Ovary (tissue), 9 donors: ENCODE data around the gene SETDB1. TPM values are rescaled to one million over a fixed set of nuclear protein-coding genes. Genes with fewer than 3 reads are reported as not detected.
"Not testable (repeated sequence)": the region's sequence is repeated elsewhere in the genome, so short reads cannot be mapped to it uniquely, and the experiment has no call there.

Source experiments
- DNase-seq, 5 donors: peaks; one replicate each; pipeline ENCODE4 v3.0.0-alpha.2; 2019 to 2020
- H3K27ac ChIP-seq, 2 donors: fragments of 200-600 bp; one replicate each; pipeline versions ENCODE4 v1.5.1 to v1.8.0; 2019 to 2022
- H3K27me3 ChIP-seq: fragments of 200-600 bp; one replicate; pipeline ENCODE4 v1.8.0; 2022
- H3K36me3 ChIP-seq: fragments of 200-600 bp; sonication (generic); one replicate; pipeline ENCODE4 v1.5.1; 2019
- H3K4me1 ChIP-seq: one replicate; pipeline ENCODE4 v1.8.1; 2013; ENCODE audit warnings: mild to moderate bottlenecking, moderate library complexity; ENCODE audit not compliant: insufficient read depth
- H3K4me3 ChIP-seq: fragments of 200-600 bp; sonication (generic); one replicate; pipeline ENCODE4 v1.5.1; 2017
- H3K9me3 ChIP-seq, 2 donors: fragments of 200-600 bp in 1 of 2; sonication (generic) in 1 of 2; one replicate each; pipeline versions ENCODE4 v1.5.1 to v1.8.1; 2013 to 2019; ENCODE audit warnings: mild to moderate bottlenecking in 1 of 2, moderate library complexity in 1 of 2
- EP300 ChIP-seq: sonication (generic); formaldehyde crosslinking; IDR thresholded peaks from one replicate; pipeline ENCODE4 v1.6.1; 2017; ENCODE audit warnings: antibody characterized with exemption
- POLR2A ChIP-seq: fragments of 450-650 bp; IDR thresholded peaks from one replicate; pipeline ENCODE4 v1.6.1; 2017; ENCODE audit warnings: antibody characterized with exemption, mild to moderate bottlenecking, moderate library complexity
- WGBS, 3 donors: extraction: QIAGEN DNeasy Blood & Tissue Kit in 1 of 3; methylation state at CpG; one replicate each; pipeline versions ENCODE4 v1.1.5 to v1.1.7; 2013 to 2017; 5-methylcytosine and 5-hydroxymethylcytosine counted together
- intact Hi-C, 4 donors: fragments of 100-400 bp; cut with DNase I; formaldehyde crosslinking; loops; one replicate each; pipeline versions ENCODE4 v1.11.0 to v1.15.1; 2022 to 2023
- polyA plus RNA-seq, 2 donors: library from polyadenylated mRNA; stranded (reverse); fragments of 200-250 nt in 1 of 2; fragments of 350-450 nt in 1 of 2; fragmentation: Illumina TruSeq in 1 of 2; extraction: RNeasy Lipid Tissue Mini Kit (QIAGEN cat#74804) in 1 of 2; gene quantifications; one replicate each; pipeline ENCODE4 v1.2.3, GENCODE V29; 2013 to 2014
- total RNA-seq, 7 donors: library from RNA; depleted of rRNA in 2 of 7; stranded (reverse); fragments of >200 nt in 2 of 7; fragmentation: NEBNext Ultra II Directional in 3 of 7; extraction: Animal tissue kit (Norgen Biotek cat#: 25700) in 3 of 7; gene quantifications; one replicate each; pipeline versions ENCODE4 v1.1.0 to v1.2.4, GENCODE V29; 2016 to 2023
- TF ChIP-seq, protein P1 (sequence below), 3 donors: fragments of 450-650 bp in 2 of 3; fragments of 200-600 bp in 1 of 3; IDR thresholded peaks; one replicate each; pipeline versions ENCODE4 v1.5.1 to v1.8.0; 2016 to 2022; ENCODE audit warnings: antibody characterized with exemption in 3 of 3, mild to moderate bottlenecking in 1 of 3
- donor health status: DM: no; HTN: no; CAD: no; lungs with moderate emphysema.
- donor health status: DM: no; HTN: no; CAD: no.
- donor health status: Bipolar disorder and iron deficiency.
- donor health status: DM: yes; HTN: yes; CAD: no.
- donor health status: DM: no; HTN: no; CAD: no.
- donor health status: DM: yes; HTN: yes; CAD: no.

The SETDB1 gene
- total and polyA plus RNA-seq, 9 donors: 21.9 to 49.4 (median 40.9) TPM

DNA sequence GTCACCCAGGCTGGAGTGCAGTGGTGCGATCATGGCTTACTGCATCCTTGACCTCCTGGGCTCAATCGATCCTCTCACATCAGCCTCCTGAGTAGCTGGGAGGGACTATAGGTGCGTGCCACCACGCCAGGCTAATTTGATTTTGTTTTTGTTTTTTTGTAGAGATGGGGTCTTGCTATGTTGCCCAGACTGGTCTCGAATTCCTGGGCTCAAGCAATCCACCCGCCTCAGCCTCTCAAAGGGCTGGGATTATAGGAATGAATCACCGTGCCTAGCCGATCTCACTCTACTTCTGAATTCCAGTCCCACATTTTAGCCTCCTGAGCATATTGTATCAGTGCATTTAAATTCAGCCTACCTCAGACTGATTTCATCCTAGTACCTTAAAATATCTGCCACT, 37.4 kb upstream of the SETDB1 start:
- no peaks in the 10 kb centered on the region for H3K9me3 ChIP-seq
- TF ChIP-seq POLR2A (no peak), EP300 (no peak)
- TF ChIP-seq, protein P1, sequence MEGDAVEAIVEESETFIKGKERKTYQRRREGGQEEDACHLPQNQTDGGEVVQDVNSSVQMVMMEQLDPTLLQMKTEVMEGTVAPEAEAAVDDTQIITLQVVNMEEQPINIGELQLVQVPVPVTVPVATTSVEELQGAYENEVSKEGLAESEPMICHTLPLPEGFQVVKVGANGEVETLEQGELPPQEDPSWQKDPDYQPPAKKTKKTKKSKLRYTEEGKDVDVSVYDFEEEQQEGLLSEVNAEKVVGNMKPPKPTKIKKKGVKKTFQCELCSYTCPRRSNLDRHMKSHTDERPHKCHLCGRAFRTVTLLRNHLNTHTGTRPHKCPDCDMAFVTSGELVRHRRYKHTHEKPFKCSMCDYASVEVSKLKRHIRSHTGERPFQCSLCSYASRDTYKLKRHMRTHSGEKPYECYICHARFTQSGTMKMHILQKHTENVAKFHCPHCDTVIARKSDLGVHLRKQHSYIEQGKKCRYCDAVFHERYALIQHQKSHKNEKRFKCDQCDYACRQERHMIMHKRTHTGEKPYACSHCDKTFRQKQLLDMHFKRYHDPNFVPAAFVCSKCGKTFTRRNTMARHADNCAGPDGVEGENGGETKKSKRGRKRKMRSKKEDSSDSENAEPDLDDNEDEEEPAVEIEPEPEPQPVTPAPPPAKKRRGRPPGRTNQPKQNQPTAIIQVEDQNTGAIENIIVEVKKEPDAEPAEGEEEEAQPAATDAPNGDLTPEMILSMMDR (IDR thresholded peaks at IDR 0.05): no peak
- no peak for DNase-seq
- intact Hi-C loops: no loop called here
- no peak overlapping the region for H3K27ac ChIP-seq
- WGBS, 3 donors: 89 to 93% (median 92%) methylated on average over 8 of the region's 8 CpGs
- H3K27me3 ChIP-seq: no peaks in the 10 kb centered on the region
- H3K4me3 ChIP-seq: no peak overlapping the region
- no peaks in the 10 kb centered on the region for H3K4me1 ChIP-seq
- no peaks in the 10 kb centered on the region for H3K36me3 ChIP-seq

DNA sequence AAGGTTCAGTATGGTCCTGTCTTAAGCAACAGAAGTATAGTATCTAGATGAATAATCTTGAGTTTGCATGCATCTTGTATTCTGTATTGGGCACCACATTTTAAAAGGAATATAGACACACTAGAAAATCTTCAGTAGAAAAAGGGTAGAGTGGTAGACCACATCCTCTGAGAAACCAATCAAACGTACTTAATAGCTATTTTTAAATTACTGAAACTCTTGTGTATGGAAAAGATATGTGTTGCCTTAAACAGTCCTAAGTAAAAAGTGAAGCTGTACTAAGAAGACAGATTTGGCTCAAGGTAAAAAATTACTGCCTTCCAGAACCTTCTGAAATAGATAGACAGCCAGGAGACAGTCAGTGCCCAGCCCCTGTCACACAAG, 36.1 kb upstream of the SETDB1 start:
- 44 to 70% (median 58%) methylated on average over 1 of the region's 1 CpG for WGBS, 3 donors
- Histone ChIP-seq H3K27ac (no peak overlapping the region), H3K4me3 (no peak overlapping the region), H3K36me3 (no peaks in the 10 kb centered on the region), H3K4me1 (no peaks in the 10 kb centered on the region), H3K27me3 (no peaks in the 10 kb centered on the region), H3K9me3 (no peaks in the 10 kb centered on the region)
- DNase-seq: no peak
- intact Hi-C loops: no loop called here
- TF ChIP-seq POLR2A (no peak), EP300 (no peak)
- TF ChIP-seq, protein P1 (IDR thresholded peaks at IDR 0.05): no peak

DNA sequence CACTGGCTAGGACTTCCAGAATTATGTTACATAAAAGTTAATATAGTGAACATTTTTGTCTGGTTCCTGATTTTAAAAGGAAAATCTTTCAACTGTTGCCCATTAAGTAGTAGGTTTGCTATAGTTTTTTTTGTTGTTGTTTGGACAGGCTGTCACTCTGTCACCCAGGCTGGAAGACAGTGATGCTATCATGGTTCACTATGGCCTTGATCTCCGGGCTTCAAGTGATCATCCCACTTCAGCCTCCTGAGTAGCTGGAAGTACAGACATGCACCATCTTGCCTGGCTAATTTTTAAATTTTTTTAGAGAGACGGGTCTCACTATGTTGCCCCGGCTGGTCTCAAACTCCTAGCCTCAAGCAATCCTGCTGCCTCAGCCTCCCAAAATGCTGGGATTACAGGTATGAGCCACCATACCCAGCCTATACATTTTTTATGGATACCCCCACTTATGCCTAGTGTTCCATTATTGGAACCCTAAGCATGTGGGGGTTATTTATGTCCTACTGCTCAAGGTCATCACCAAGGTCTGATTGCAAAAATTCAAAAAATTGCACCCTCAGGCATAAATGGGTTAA, 32.7 kb upstream of the SETDB1 start:
- intact Hi-C loops: no loop called here
- Histone ChIP-seq H3K27ac (no peak overlapping the region), H3K27me3 (no peaks in the 10 kb centered on the region), H3K4me1 (no peaks in the 10 kb centered on the region), H3K4me3 (no peak overlapping the region), H3K36me3 (no peaks in the 10 kb centered on the region), H3K9me3 (no peaks in the 10 kb centered on the region)
- DNase-seq: no peak
- 87 to 91% (median 88%) methylated on average over 3 of the region's 3 CpGs for WGBS, 3 donors
- TF ChIP-seq, protein P1 (IDR thresholded peaks at IDR 0.05): no peak

DNA sequence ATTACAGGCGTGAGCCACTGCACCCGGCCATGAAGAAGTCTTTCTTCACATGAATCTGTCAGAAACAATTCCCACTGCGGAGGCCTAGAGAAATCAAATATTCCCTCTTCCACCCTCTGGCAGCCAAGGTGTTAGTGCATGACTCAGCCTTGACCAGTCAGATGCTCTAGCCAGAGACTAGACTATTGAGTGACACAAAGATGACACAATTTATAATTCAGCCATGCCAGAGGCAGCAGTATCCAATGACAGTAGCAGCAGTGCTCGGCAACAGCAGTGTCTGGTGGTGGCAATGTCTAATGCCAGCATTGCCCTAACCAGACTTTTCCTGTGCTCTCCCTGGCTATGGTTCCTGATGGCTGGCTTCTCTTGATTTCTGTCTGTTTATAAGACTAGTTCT, 30.5 kb upstream of the SETDB1 start:
- Histone ChIP-seq H3K27ac (no peak overlapping the region), H3K4me3 (no peak overlapping the region), H3K36me3 (no peaks in the 10 kb centered on the region), H3K9me3 (no peaks in the 10 kb centered on the region), H3K27me3 (no peaks in the 10 kb centered on the region), H3K4me1 (no peaks in the 10 kb centered on the region)
- no peak for TF ChIP-seq POLR2A
- TF ChIP-seq, protein P1 (IDR thresholded peaks at IDR 0.05): no peak
- TF ChIP-seq EP300: no peak
- no peak for DNase-seq
- intact Hi-C loops: no loop called here
- WGBS, 3 donors: 86 to 90% (median 87%) methylated on average over 4 of the region's 4 CpGs

DNA sequence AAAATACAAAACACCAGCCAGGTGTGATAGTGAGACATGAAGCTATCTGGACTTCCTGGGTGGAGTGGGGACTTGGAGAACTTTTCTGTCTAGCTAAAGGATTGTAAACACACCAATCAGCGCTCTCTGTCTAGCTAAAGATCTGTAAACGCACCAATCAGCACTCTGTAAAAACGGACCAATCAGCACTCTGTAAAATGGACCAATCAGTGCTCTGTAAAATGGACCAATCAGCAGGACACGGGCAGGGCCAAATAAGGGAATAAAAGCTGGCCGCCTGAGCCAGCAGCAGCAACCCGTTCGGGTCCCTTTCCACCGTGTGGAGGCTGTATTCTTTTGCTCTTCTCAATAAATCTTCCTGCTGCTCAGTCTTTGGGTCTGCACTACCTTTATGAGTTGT, 26.4 kb upstream of the SETDB1 start:
- H3K9me3 ChIP-seq, H3K4me3 ChIP-seq, H3K36me3 ChIP-seq, H3K4me1 ChIP-seq, DNase-seq, H3K27ac ChIP-seq, intact Hi-C loops, H3K27me3 ChIP-seq: not testable (repeated sequence)
- 86 to 87% (median 86%) methylated on average over 8 of the region's 8 CpGs for WGBS, 3 donors
